PC-3 (cell line): Measurements from ENCODE around the gene MRGPRX1.

ENCODE experiments used
- CTCF ChIP-seq: fragments of 300-600 bp; sonication (generic); conservative IDR thresholded peaks from 2 replicates; pipeline ENCODE4 v1.5.1; 2017; ENCODE audit warnings: antibody characterized with exemption, low read depth, mild to moderate bottlenecking, low read length
- EZH2 ChIP-seq: fragments of 300-600 bp; sonication (generic); IDR thresholded peaks from one replicate; pipeline ENCODE4 v1.6.1; 2017; ENCODE audit warnings: antibody characterized with exemption, mild to moderate bottlenecking, low read length; ENCODE audit not compliant: unreplicated experiment

GRCh38 chr11:18987454-18988231 lies 48.4 kb upstream of the MRGPRX1 start:
- TF ChIP-seq CTCF (no peak), EZH2 (no peak)
